Parathyroid adenoma (tissue), 2 donors: ENCODE measurements around the gene PLXNA4.

Experiments
- H2AFZ ChIP-seq: fragments of 300-600 bp; sonication (generic); one replicate; pipeline ENCODE4 v1.7.0; 2017; ENCODE audit warnings: antibody characterized with exemption, mild to moderate bottlenecking
- H3K27ac ChIP-seq: fragments of 300-600 bp; sonication (generic); one replicate; pipeline ENCODE4 v1.7.0; 2017
- H3K27me3 ChIP-seq: fragments of 300-600 bp; sonication (generic); one replicate; pipeline ENCODE4 v1.7.0; 2017; ENCODE audit warnings: low read length; ENCODE audit not compliant: control insufficient read depth, insufficient read depth
- H3K36me3 ChIP-seq: fragments of 300-600 bp; sonication (generic); one replicate; pipeline ENCODE4 v1.7.0; 2017; ENCODE audit warnings: low read length; ENCODE audit not compliant: control insufficient read depth, insufficient read depth
- H3K4me1 ChIP-seq: fragments of 300-600 bp; sonication (generic); one replicate; pipeline ENCODE4 v1.7.0; 2017; ENCODE audit warnings: control low read depth
- H3K4me2 ChIP-seq: fragments of 300-600 bp; sonication (generic); one replicate; pipeline ENCODE4 v1.7.0; 2017; ENCODE audit warnings: low read length
- H3K4me3 ChIP-seq: fragments of 300-600 bp; sonication (generic); one replicate; pipeline ENCODE4 v1.7.0; 2017; ENCODE audit warnings: low read depth, low read length
- H3K79me2 ChIP-seq: fragments of 300-600 bp; sonication (generic); one replicate; pipeline ENCODE4 v1.7.0; 2017; ENCODE audit warnings: control low read depth
- H3K9ac ChIP-seq: fragments of 300-600 bp; sonication (generic); one replicate; pipeline ENCODE4 v1.7.0; 2017; ENCODE audit warnings: mild to moderate bottlenecking
- H3K9me3 ChIP-seq: fragments of 300-600 bp; sonication (generic); one replicate; pipeline ENCODE4 v1.7.0; 2017; ENCODE audit warnings: low read length; ENCODE audit not compliant: control insufficient read depth
- CTCF ChIP-seq: fragments of 300-600 bp; sonication (generic); IDR thresholded peaks from one replicate; pipeline ENCODE4 v1.7.0; 2017; ENCODE audit warnings: antibody characterized with exemption, mild to moderate bottlenecking
- donor health status: primary hyperparathyroidism.

PLXNA4 gene

GRCh38 chr7:132494474-132494873 is 81.8 kb downstream of the PLXNA4 start:
- no peak overlapping the region for H3K9ac ChIP-seq
- TF ChIP-seq CTCF: no peak

GRCh38 chr7:132492823-132493445 is 83.3 kb downstream of the PLXNA4 start:
- Histone ChIP-seq H3K27me3 (no peaks in the 10 kb centered on the region), H3K4me2 (no peak overlapping the region), H2AFZ (no peak overlapping the region), H3K9me3 (no peaks in the 10 kb centered on the region), H3K27ac (no peak overlapping the region), H3K4me3 (no peak overlapping the region), H3K4me1 (no peaks in the 10 kb centered on the region), H3K79me2 (no peaks in the 10 kb centered on the region), H3K36me3 (no peaks in the 10 kb centered on the region), H3K9ac (no peak overlapping the region)
- no peak for TF ChIP-seq CTCF

More at GRCh38 chr7:132494474-132494873, 81.8 kb downstream of the PLXNA4 start:
- no peak overlapping the region for H2AFZ ChIP-seq
- H3K4me3 ChIP-seq: no peak overlapping the region
- H3K9me3 ChIP-seq: no peaks in the 10 kb centered on the region
- no peaks in the 10 kb centered on the region for H3K4me1 ChIP-seq
- H3K4me2 ChIP-seq: no peak overlapping the region
- H3K27me3 ChIP-seq: no peaks in the 10 kb centered on the region
- H3K27ac ChIP-seq: no peak overlapping the region
- no peaks in the 10 kb centered on the region for H3K36me3 ChIP-seq
- H3K79me2 ChIP-seq: no peaks in the 10 kb centered on the region

GRCh38 chr7:132491391-132491945 is 84.8 kb downstream of the PLXNA4 start:
- TF ChIP-seq CTCF: no peak
- Histone ChIP-seq H3K79me2 (no peaks in the 10 kb centered on the region), H3K4me1 (no peaks in the 10 kb centered on the region), H2AFZ (no peak overlapping the region), H3K27ac (no peak overlapping the region), H3K4me2 (no peak overlapping the region), H3K27me3 (no peaks in the 10 kb centered on the region), H3K9ac (no peak overlapping the region), H3K4me3 (no peak overlapping the region), H3K36me3 (no peaks in the 10 kb centered on the region), H3K9me3 (no peaks in the 10 kb centered on the region)

GRCh38 chr7:132490474-132490873 is 85.8 kb downstream of the PLXNA4 start:
- Histone ChIP-seq H3K9ac (no peak overlapping the region), H3K27ac (no peak overlapping the region), H3K27me3 (no peaks in the 10 kb centered on the region), H3K4me1 (no peaks in the 10 kb centered on the region), H3K79me2 (no peaks in the 10 kb centered on the region), H2AFZ (no peak overlapping the region), H3K36me3 (no peaks in the 10 kb centered on the region), H3K4me3 (no peak overlapping the region), H3K9me3 (no peaks in the 10 kb centered on the region), H3K4me2 (no peak overlapping the region)
- no peak for TF ChIP-seq CTCF

GRCh38 chr7:132489776-132490237 is 86.5 kb downstream of the PLXNA4 start:
- no peaks in the 10 kb centered on the region for H3K36me3 ChIP-seq
- no peak overlapping the region for H2AFZ ChIP-seq
- no peaks in the 10 kb centered on the region for H3K27me3 ChIP-seq
- H3K4me2 ChIP-seq: no peak overlapping the region
- no peak overlapping the region for H3K9ac ChIP-seq
- H3K27ac ChIP-seq: no peak overlapping the region
- no peaks in the 10 kb centered on the region for H3K9me3 ChIP-seq
- H3K4me3 ChIP-seq: no peak overlapping the region
- H3K4me1 ChIP-seq: no peaks in the 10 kb centered on the region
- H3K79me2 ChIP-seq: no peaks in the 10 kb centered on the region
- no peak for TF ChIP-seq CTCF
